Erythroblast (primary cell): ENCODE results near the gene COL6A2.

Experiments
- DNase-seq, 2 experiments: peaks; one replicate each; lab custom pipeline; 2025; lab: John Stamatoyannopoulos, UW
- GATA1 ChIP-seq: IDR thresholded peaks from 2 replicates; pipeline ENCODE4 v1.6.1; 2011; ENCODE audit warnings: low read depth, mild to moderate bottlenecking, control low read depth, low read length, moderate library complexity
- POLR2A ChIP-seq: IDR thresholded peaks from 2 replicates; pipeline ENCODE4 v1.6.1; 2011; ENCODE audit warnings: mild to moderate bottlenecking, low read length

Gene COL6A2

DNA sequence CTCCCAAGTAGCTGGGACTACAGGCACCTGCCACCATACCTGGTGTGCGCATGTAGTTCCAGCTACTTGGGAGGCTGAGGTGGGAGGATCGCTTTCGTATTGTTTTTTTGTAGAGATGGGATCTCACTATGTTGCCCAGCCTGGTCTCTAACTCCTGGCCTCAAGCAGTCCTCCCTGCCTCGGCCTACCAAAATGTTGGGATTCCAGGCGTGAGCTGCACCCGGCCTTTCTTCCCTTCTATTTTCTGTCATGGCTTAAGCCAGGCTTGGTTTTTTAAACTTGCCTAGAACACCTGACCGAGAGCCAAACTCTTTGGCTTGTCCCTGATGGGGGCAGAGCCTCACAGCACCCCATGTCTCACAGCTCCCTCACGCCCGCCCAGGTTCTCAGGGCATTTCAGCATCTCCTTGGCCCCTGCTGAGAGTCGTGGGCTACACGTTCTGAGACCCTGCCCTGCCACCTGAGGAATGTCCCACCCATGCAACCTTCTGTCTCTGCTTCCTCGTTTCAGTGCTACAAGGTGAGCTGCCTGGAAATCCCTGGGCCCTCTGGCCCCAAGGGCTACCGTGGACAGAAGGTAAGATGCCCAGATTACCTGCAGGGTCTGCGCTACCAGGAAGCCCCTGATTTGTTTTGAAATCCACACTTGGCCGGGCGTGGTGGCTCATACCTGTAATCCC is 15.7 kb downstream of the COL6A2 start:
- TF ChIP-seq POLR2A (no peak), GATA1 (no peak)
- no peak for DNase-seq

- TF ChIP-seq POLR2A (no peak), GATA1 (no peak)
- DNase-seq = no peak
These were observed 17.1 kb downstream of the COL6A2 start for GRCh38 chr21:46114963-46115362.

- no peak for DNase-seq
- TF ChIP-seq GATA1 = no peak
- no peak for TF ChIP-seq POLR2A
These were observed 17.7 kb downstream of the COL6A2 start for GRCh38 chr21:46115441-46116188.

DNA sequence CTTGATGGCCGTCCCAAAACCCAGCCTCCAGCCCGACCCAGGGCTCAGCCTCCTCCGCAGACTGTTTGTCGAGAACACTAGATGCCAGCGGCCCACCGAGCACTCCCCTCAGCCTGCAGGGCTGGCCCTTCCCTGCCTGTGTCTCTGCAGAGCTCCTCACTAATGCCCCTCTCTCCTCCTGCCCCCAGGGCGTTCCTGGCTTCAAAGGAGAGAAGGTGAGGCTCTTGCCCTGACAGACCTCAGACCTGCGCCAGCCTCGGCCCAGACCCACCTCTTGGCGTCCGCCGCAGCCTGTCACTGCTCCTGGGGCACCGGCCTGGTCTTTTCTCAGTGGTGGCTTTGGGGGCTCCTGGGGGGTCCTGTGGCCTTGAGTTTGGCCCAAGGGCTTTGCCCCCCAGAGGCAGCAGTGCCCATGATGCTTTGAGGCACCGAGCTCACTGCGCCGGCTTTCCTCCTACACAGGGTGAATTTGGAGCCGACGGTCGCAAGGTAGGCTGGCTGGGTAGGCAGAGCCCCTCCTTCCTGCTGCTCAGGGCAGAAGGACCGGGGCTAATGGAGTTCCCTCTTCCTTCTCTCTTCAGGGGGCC is 18.4 kb downstream of the COL6A2 start:
- DNase-seq = no peak

GRCh38 chr21:46116776-46117585 is 19.1 kb downstream of the COL6A2 start:
- TF ChIP-seq POLR2A (no peak), GATA1 (no peak)
- DNase-seq = no peak

More for the DNA sequence above, 18.4 kb downstream of the COL6A2 start:
- no peak for TF ChIP-seq GATA1
- no peak for TF ChIP-seq POLR2A

DNA sequence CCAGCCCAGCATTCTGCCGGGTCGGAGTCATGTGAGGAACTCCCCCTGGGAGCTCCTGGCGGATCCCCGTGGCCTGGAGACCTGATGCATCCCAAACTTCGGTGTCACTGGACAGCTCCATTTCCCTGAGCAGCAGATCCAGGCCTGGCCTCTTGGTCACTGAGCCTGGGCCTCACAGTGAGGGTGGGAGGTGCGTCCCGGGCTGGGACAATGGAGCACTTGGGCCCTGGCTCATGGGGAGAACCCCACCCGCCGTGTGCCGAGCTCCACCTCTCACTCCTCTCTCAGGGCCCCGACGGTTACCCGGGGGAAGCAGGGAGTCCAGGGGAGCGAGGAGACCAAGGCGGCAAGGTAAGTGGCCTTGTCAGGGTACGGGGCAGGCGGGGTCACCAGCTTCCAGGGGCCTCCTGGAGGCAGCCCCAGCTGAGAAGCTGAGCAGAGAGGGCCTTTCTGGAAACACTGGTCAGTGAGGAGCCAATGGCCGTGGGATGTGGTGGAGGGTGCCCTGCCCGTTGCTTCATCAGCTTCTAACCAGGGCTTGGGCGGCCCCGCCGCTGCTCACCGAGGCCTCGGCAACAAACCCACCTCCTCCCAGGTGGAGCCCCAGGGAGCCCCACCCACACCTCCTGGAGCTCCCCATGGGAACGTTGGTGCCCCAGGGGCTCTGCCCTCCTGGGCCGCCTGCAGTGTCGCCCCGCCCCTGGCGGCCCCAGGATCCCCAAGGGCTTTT is 19.8 kb downstream of the COL6A2 start:
- no peak for DNase-seq

GRCh38 chr21:46118316-46119143 is 20.6 kb downstream of the COL6A2 start:
- DNase-seq = no peak
- no peak for TF ChIP-seq GATA1
- no peak for TF ChIP-seq POLR2A

More for the DNA sequence above, 19.8 kb downstream of the COL6A2 start:
- TF ChIP-seq POLR2A (no peak), GATA1 (no peak)

DNA sequence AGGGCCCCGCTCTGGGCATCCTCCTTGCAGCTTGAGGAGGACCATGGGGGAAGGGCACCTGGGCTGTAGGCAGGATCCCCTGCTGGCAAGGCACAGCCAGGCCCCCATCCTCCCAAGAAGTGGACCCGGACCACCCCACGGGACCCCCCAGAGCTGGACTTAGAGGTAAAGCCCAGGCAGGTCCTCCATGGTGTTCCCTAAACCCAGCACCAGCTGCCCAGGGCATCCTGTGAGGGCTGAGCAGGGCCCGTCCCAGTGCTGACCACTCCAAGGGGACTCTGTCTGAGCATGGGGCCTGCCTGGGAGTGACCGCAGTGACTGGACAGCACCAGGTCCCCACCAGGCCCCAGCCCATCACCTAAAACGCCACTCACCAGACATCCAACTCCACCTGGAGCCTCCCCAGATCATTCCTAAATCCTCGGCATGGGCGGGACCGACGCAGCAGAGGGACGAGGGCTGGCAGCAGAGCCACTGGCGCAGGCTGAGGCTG is 21.3 kb downstream of the COL6A2 start:
- DNase-seq = no peak
- no peak for TF ChIP-seq GATA1
- no peak for TF ChIP-seq POLR2A

DNA sequence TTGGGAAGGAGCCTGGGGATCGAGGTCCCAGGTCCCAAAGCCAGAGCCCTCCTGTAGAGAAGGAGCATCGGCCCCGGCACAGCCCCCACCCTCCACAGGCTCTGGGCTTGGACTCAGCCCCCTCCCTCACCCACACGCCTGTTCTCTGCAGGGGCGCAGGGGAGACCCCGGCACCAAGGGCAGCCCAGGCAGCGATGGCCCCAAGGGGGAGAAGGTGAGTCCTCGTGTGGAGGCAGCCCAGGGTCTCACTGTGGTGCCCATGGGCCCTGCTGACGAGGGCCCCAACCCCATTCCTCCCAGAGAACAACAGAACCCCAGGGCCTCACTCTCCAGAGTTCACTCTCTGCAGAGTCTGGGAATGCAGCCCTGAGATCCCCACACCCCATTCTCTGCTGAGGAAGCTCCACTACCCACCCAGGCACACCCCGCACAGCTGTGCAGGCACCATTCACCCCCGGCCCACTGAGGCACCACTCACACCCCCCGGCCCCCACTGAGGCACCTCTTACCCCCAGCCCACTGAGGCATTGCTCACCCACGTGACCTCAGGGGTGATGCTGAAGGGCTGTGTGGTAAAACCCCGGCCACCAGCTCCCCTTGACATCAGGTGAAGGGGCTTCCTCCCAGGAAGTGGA is 21.8 kb downstream of the COL6A2 start:
- DNase-seq = no peak
- TF ChIP-seq POLR2A (no peak), GATA1 (no peak)

GRCh38 chr21:46120301-46121285 is 22.7 kb downstream of the COL6A2 start:
- TF ChIP-seq GATA1 = no peak
- no peak for TF ChIP-seq POLR2A
- no peak for DNase-seq
